Measurements from ENCODE around the gene ZNF611. TPM values are rescaled to one million over a fixed set of nuclear protein-coding genes. Genes with fewer than 3 reads are reported as not detected.

The ZNF611 gene
- total and polyA plus RNA-seq, 9 of the 15 experiments (the other 6 are each of a cell fraction or from before 2014, with no cell fraction given): 3.7 to 29.6 (median 12.8) TPM

DNA sequence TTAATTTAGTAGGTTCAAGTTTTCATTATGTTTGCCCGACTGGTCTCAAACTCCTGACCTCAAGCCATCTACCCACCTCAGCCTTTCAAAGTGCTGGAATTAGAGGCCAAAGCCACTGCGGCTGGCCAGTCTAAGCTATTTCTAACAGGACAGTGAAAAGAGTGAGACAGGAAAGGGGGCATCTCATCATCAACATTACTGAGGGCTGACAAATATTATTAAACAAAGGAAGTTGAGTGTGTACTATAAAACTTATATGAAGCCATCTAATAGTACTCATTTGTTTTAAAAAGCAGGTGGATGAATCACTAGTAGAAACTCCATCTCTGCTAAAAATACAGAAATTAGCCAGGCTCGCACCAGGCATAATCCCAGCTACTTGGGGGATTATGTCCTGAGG lies 24.3 kb downstream of the ZNF611 start (continued):
- no peak for TF ChIP-seq JUND (IDR thresholded peaks at IDR 0.05; ENCODE audit: borderline replicate concordance, low read depth, low read length)
- no peak for TF ChIP-seq JUND (tag; IDR thresholded peaks at IDR 0.05; ENCODE audit: borderline replicate concordance, low read depth, low read length)
- TF ChIP-seq AFF4 (CRISPR knock-in tag; IDR thresholded peaks at IDR 0.05): no peak
- no peak for TF ChIP-seq MCM7 (IDR thresholded peaks at IDR 0.05)
- no peak for TF ChIP-seq CEBPG (CRISPR knock-in tag; IDR thresholded peaks at IDR 0.05)
- no peak for TF ChIP-seq CEBPG (tag; conservative IDR thresholded peaks at IDR 0.05 in 1 of 2, IDR thresholded peaks at IDR 0.05 in 1 of 2)
- no peak for TF ChIP-seq GTF2F1 (IDR thresholded peaks at IDR 0.05; ENCODE audit: low read depth, low read length)
- TF ChIP-seq ZNF280B (CRISPR knock-in tag; IDR thresholded peaks at IDR 0.05): no peak
- TF ChIP-seq SRSF7 (optimal IDR thresholded peaks at IDR 0.05; ENCODE audit: low read depth, low read length): no peak
- TF ChIP-seq, protein P1, sequence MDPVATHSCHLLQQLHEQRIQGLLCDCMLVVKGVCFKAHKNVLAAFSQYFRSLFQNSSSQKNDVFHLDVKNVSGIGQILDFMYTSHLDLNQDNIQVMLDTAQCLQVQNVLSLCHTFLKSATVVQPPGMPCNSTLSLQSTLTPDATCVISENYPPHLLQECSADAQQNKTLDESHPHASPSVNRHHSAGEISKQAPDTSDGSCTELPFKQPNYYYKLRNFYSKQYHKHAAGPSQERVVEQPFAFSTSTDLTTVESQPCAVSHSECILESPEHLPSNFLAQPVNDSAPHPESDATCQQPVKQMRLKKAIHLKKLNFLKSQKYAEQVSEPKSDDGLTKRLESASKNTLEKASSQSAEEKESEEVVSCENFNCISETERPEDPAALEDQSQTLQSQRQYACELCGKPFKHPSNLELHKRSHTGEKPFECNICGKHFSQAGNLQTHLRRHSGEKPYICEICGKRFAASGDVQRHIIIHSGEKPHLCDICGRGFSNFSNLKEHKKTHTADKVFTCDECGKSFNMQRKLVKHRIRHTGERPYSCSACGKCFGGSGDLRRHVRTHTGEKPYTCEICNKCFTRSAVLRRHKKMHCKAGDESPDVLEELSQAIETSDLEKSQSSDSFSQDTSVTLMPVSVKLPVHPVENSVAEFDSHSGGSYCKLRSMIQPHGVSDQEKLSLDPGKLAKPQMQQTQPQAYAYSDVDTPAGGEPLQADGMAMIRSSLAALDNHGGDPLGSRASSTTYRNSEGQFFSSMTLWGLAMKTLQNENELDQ (CRISPR knock-in tag; IDR thresholded peaks at IDR 0.05; ENCODE audit: borderline replicate concordance): no peak
- no peak for TF ChIP-seq SREBF1 (IDR thresholded peaks at IDR 0.05; ENCODE audit: borderline replicate concordance, low read depth, low read length)
- TF ChIP-seq ARID2 (IDR thresholded peaks at IDR 0.05): no peak
- no peak for TF ChIP-seq ZBTB12 (CRISPR knock-in tag; IDR thresholded peaks at IDR 0.05)

Data from K562 (cell line).